HG02973 (cell line): ENCODE data around the gene GLIPR1L2.
A peak's percentile ranks its signal among the peaks of the same experiment; 100 is the strongest.
"Not testable (repeated sequence)": the region's sequence is repeated elsewhere in the genome, so short reads cannot be mapped to it uniquely, and the experiment has no call there.

Experiments
- ATAC-seq: cut with Tn5 transposase; IDR thresholded peaks from one replicate; pipeline ENCODE4 v1.9.1; 2021; ENCODE audit warnings: moderate library complexity; ENCODE audit not compliant: unreplicated experiment

The GLIPR1L2 gene

GRCh38 chr12:75390899-75391538 lies at the start of gene GLIPR1L2:
Gene GLIPR1L2, plus strand, starts transcription at chr12:75391089. Its CDS starts 28 bp downstream, at chr12:75391117.
- ATAC-seq: peak; percentile 98

- ATAC-seq: no peak
Measured at GRCh38 chr12:75341873-75342272, 49.0 kb upstream of the GLIPR1L2 start.

GRCh38 chr12:75345531-75345930 lies 45.4 kb upstream of the GLIPR1L2 start:
- ATAC-seq: no peak

GRCh38 chr12:75346215-75346614 lies 44.7 kb upstream of the GLIPR1L2 start:
- not testable (repeated sequence) for ATAC-seq

GRCh38 chr12:75349946-75350345 lies 40.9 kb upstream of the GLIPR1L2 start:
- no peak for ATAC-seq

- no peak for ATAC-seq
Measured at GRCh38 chr12:75350413-75350812, 40.5 kb upstream of the GLIPR1L2 start.

GRCh38 chr12:75354011-75354410 lies 36.9 kb upstream of the GLIPR1L2 start:
- ATAC-seq: no peak

GRCh38 chr12:75360920-75361319 lies 30.0 kb upstream of the GLIPR1L2 start:
- no peak for ATAC-seq

GRCh38 chr12:75361408-75361807 lies 29.5 kb upstream of the GLIPR1L2 start:
- ATAC-seq: no peak

- ATAC-seq: no peak
Measured at GRCh38 chr12:75364919-75365318, 26.0 kb upstream of the GLIPR1L2 start.

GRCh38 chr12:75366629-75367028 lies 24.3 kb upstream of the GLIPR1L2 start:
- ATAC-seq: no peak

- ATAC-seq: no peak
Measured at GRCh38 chr12:75374971-75375370, 15.9 kb upstream of the GLIPR1L2 start.

GRCh38 chr12:75378354-75378753 lies 12.5 kb upstream of the GLIPR1L2 start:
- no peak for ATAC-seq

GRCh38 chr12:75389061-75389460 lies 1.8 kb upstream of the GLIPR1L2 start:
- ATAC-seq: no peak

GRCh38 chr12:75389706-75390105 lies 1.2 kb upstream of the GLIPR1L2 start:
- ATAC-seq: no peak

GRCh38 chr12:75390156-75390898 lies 562 bp upstream of the GLIPR1L2 start:
- no peak for ATAC-seq

- no peak for ATAC-seq
Measured at GRCh38 chr12:75404231-75404630, 13.3 kb downstream of the GLIPR1L2 start.

- ATAC-seq: no peak
Measured at GRCh38 chr12:75407683-75408082, 16.8 kb downstream of the GLIPR1L2 start.

GRCh38 chr12:75409830-75410229 lies 18.9 kb downstream of the GLIPR1L2 start:
- no peak for ATAC-seq

GRCh38 chr12:75414671-75415070 lies 23.8 kb downstream of the GLIPR1L2 start:
- ATAC-seq: no peak

- ATAC-seq: no peak
Measured at GRCh38 chr12:75419841-75420240, 29.0 kb downstream of the GLIPR1L2 start.

- no peak for ATAC-seq
Measured at GRCh38 chr12:75427491-75427890, 36.6 kb downstream of the GLIPR1L2 start.
